G401.6 (cell line): ENCODE results near the gene FBXL7.

Source experiments
- FAIRE-seq: peaks from 2 replicates; lab custom pipeline; 2012; peaks lifted over from hg19 to GRCh38; lab: Jason Lieb, UNC

FBXL7 gene

DNA sequence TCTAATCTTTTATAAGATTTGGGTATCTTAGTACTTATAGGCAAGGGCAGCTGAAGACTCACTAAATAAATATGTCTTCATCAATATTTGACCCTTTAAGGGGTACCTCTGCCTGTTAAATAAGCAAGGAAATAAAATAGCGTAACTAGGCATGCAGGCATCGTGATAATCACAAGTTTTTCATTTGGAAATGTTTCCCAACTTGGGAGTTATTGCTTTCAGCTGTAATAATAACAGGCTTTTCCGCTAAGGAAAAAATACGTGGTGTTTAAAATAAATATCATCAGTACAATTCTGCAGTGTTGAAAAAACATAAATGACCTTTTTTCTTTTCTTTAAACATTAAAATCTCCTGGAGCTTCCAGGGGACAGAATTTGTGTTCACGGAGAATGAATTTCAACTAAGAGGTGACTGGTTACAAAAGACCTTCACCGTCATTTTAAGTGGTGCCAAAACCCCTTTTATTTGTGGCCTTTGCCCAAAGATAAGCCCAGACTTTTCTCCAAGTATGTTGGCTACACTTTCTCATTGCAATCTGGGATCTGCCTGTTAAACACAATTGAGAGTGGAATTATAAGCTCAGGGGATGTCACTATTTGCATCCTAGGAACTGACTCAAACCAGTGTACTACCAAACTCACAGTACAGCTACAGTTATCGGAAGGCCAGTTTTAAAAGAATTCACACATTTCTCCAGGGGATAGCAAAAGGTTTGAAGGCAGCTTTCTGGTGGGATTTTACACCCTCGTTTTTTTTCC, 218.6 kb downstream of the FBXL7 start:
- FAIRE-seq = no peak

DNA sequence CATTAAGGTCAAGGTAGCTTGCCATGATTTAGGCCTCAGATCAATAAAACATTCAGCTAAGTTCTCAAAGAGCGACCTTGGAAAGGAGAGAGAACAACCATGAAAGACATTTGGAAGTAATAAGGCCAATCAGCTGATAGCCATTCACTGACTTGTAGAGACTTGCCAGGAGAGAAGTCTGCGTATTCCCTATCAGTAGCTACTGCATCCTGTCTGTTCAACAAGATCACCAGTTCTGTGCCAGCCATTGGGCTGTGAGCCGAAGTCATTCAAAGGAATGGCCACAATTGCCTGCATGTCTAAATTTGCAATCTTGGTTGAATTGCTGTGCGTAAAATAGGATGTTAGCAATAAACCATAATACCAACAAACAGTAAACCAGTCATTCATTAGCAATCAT, 219.8 kb downstream of the FBXL7 start:
- no peak for FAIRE-seq

- no peak for FAIRE-seq
Measured at GRCh38 chr5:15720515-15720914, 220.5 kb downstream of the FBXL7 start.

- no peak for FAIRE-seq
Measured at GRCh38 chr5:15722305-15722704, 222.3 kb downstream of the FBXL7 start.

DNA sequence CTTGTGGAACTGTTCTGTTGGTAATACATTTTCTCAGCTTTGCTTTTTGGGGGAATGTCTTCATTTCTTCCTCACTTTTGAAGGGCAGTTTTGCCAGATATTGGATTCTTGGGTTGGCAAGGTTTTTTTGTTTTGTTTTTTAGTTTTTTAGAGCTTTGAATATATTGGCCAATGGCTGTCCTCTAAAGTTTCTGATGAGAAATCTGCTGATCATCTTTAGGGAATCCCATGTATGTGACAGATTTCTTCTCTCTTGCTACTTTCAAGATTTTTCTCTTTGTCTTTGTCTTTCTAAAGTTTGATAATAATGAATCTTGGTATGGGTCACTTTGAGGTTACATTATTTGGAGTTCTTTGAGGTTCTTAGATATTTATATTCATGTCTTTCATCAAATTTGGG, 227.4 kb downstream of the FBXL7 start:
- no peak for FAIRE-seq

DNA sequence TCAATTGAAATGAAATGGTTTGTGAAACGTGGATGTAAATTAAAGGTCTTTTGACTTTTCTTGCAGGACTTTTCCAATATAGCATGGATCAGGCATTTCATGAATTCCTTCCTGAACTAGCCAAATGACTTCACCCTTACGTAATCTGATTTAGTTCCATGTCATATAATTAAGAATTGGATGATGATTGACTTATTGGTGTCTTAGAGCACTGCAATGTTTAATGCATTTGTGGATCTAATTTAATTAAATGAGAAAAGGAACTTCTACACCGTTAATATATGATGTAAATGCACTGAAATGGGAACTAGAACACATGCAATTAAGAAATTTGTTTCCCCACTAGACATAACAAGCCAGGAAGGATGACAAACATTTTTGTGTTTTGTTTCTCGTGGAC, 228.8 kb downstream of the FBXL7 start:
- FAIRE-seq = no peak

- no peak for FAIRE-seq
Measured at GRCh38 chr5:15731699-15732098, 231.7 kb downstream of the FBXL7 start.

GRCh38 chr5:15734058-15734457, 234.1 kb downstream of the FBXL7 start:
- FAIRE-seq = no peak

GRCh38 chr5:15737036-15737821, 237.2 kb downstream of the FBXL7 start:
- no peak for FAIRE-seq

DNA sequence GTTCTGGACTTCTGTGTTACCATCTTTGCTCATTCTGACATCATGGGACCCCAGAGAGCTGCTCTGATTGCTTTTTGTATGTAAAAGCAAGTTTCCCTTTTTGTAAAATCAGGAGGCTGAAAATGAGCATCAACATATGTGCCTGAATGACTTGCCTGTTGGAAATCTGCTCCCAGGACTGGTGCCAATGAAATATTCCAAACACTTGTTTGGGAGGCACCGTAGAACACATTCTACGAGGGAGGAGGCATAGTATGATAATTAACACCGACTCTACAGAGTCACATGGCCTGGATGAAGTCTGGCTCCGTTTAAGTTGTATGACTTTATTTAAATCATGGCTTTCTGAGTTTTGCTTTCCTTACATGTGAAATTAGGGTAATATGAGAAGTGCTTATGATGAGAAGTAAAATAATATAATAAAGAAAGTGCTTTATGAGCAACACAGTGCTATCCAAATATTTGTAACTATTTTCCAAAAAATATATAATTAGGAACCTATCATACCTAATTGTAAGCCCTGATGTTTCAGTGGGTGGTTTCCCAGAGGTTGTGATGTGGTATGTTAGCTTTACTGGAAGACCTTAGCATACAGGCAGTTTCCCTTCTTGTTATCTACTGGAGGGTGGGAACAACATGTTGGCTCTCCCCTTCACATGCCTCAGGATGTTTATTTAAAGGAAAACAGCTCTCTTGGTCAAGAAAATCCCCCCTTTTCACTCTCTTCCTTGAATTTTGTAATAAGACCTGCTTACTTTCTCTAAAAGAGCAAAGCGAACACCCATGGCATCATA, 238.1 kb downstream of the FBXL7 start:
- no peak for FAIRE-seq

DNA sequence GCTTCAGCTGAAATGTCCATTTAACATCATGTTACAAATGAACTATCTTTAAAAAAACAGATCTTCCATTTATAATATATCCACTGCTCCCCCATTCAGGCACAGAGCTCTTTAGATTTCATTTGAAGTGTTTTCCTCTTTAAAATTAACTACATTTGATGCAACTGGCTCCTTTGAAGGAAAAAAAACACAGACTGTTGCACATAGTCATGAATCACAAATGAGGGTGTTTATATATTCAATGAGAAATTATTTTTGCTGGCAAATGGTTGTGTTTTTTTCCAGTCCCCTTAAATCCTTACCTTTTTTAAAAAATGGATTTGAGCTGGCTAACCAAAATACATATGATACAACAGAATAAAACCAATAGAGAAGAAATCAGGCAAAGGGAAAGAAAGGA, 240.4 kb downstream of the FBXL7 start:
- no peak for FAIRE-seq

GRCh38 chr5:15741591-15741990, 241.6 kb downstream of the FBXL7 start:
- FAIRE-seq = no peak

DNA sequence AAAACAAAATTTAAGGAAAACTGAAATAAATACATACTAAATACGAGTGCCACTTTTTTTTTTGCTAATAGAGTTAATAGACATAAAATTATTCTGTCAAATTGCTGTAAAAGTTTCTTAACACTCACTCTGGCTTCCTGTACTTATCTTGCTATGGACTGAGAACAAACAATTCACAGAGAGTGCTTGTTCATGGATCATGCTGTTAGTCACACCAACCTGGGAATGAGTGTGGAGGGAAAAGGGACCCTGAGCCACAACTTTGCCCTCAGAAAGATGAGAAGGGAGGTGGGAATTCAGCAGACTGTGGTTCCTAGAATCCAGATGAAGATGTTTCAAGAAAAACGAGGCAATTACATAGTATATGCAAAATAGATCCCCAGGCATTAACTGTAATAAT, 246.9 kb downstream of the FBXL7 start:
- no peak for FAIRE-seq

DNA sequence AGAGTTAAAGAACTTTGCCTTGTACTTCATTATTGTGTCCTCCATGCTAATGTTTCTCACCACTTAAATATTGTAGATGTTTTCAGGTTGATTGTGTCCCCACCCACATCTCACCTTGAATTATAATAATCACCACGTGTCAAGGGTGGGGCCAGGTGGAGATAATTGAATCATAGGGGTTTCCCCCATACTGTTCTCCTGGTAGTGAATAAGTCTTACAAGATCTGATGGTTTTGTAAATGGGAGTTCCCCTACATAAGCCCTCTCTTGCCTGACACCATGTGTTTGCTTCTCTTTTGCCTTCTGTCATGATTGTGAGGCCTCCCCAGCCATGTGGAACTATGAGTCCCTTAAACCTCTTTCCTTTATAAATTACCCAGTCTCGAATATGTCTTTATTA, 248.3 kb downstream of the FBXL7 start:
- FAIRE-seq = no peak

DNA sequence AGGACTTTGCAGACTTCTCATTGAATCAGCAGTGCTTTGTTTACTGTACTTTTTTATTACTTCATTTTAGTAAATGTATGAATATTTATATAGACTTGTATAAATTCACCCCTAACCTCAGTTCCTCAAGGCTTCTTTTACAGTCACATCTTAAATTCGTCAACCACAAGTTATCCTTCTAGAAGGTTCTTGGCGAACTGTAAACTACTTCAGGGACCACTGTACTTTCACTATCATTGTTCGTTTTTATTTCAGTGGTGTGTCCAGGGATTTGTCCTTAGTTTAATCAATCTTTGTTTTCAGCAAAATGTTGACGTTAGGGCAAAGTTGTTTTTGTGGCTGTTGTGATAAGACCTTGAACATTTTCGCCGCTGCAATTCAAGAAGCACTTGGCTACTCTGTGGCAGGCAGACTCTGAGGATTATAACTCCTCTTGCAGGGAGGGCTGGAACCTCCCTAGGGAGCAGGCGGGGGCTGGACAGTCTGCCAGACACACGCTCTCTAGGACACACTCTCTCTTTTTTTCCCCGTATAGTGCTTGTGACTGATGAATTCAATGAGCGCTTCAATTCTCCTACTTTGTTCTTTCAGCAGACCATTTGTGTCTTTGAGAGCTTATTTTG, 252.8 kb downstream of the FBXL7 start:
- FAIRE-seq = no peak

- FAIRE-seq = no peak
Measured at GRCh38 chr5:15753752-15754151, 253.8 kb downstream of the FBXL7 start.

DNA sequence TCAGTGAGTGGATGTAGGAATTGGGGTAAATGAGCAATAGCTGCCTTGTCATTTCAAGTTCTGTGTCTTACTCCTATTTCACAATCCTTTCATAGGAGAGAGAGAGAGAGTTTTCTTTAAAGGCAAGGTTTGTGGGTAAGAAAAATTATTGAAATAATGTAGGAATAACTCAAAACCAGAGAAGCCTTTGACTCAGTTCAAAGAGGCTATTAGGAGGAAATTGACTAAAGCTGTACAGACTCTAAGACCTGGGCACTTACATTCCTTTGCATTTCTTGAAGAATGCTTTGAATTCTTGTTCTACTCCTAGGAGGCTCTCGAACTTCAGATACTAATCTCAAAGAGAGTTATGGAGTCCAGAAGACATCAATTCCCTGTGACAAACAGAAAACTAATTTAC, 257.1 kb downstream of the FBXL7 start:
- FAIRE-seq = no peak

DNA sequence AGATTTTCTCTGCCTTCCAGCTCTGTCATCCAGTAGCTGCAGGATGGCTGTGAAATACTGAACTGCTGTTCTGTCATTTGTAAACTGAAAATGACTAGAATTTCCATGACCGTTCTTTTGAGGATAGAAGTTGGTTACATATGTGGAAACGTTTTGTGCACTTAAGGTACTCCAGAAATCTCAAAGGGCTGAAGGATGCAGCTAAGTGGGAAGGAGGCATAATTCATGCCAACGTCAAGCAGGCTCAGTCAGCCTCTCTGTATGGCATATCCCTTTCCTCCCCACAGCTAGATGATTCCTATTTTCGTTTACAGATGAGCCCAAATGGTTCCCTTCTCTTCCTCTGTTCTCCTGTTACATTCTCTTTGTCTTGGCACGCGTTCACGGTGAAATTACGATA, 257.6 kb downstream of the FBXL7 start:
- no peak for FAIRE-seq

DNA sequence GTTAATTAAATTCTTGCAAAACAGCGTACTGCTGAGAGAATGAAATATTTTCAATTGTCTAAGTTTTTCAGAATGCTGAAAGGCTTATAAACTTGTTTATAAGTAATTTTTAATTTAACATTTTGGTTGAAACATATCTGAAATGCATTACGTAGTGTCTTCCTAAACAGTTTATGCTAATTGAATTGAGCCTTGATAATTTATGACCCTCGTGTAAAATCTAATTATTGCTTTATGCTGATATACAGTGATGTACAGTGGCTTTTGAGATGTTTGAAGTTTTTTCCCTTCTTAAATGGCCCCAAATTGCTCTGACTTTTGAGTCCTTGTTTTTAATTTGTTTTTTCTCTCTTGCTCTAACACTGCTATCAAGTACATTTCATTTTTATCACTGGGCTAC, 262.7 kb downstream of the FBXL7 start:
- no peak for FAIRE-seq

- FAIRE-seq = no peak
Measured at GRCh38 chr5:15763754-15764153, 263.8 kb downstream of the FBXL7 start.

- no peak for FAIRE-seq
Measured at GRCh38 chr5:15768936-15769335, 269.0 kb downstream of the FBXL7 start.

DNA sequence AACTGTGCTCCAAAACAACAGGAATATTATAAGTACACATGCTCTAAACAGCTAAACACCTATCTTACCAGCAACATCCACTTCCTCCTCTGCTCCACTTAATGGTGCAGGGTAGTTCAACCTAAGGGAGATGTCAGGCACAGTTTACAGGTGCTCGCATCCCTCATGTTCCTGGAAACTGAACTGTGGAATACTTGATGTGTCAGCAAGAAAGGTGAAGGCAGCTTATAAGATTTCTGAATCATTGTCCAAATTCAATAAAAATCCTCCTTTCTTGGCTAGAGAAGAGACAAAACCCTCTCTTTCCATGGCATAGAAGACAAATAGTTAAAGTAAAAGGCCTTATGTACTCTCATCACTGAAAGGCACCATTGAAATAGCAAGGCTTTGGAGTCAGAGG, 272.2 kb downstream of the FBXL7 start:
- FAIRE-seq = no peak

- FAIRE-seq = no peak
Measured at GRCh38 chr5:15774632-15775031, 274.7 kb downstream of the FBXL7 start.
